Coronary artery (tissue), 2 donors: ENCODE measurements around the gene GSTA1.
"Not testable (repeated sequence)": the region's sequence is repeated elsewhere in the genome, so short reads cannot be mapped to it uniquely, and the experiment has no call there.

Experiments
- DNase-seq: peaks from one replicate; pipeline ENCODE4 v3.0.0-alpha.2; 2017; ENCODE audit warnings: low spot score
- H3K27ac ChIP-seq, 2 donors: fragments of 200-600 bp; sonication (generic); one replicate each; pipeline ENCODE4 v1.5.1; 2016 to 2019
- H3K4me3 ChIP-seq: fragments of 200-600 bp; sonication (generic); 2 replicates; pipeline ENCODE4 v1.5.1; 2016; ENCODE audit warnings: mild to moderate bottlenecking, moderate library complexity
- TF ChIP-seq, protein P1 (sequence below): fragments of 200-600 bp; sonication (generic); IDR thresholded peaks from one replicate; pipeline ENCODE4 v1.5.1; 2019; ENCODE audit warnings: antibody characterized with exemption

Gene GSTA1

DNA sequence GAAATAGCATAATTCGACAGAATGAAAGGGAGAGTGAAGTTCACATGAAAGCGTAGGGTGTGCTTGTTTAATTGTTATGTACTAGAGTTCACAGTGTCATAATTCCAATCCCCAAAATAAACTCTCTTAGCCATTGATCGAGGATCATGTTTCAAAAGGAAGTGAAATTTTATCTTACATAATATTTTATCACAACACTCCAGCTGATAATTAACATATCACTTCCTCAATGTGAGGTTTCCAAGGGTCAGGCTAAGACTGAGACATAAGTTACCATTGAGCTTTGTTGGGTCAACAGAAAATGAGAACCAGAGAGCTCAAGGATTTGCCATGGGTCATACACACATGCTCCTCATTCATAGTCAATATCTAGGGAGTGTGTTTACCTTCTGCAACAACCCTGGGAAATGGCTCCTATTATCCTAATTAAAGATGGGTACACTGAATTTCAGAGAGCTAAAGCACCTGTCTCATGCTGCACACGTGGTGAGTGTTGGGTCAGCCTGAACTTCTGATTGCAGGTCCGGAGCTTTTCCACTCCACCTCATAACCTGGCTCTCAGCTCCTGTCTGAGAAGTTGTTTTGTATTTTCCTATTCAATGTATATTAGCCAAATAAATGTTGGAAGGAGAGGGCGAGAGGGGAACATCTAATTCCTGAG, 43.4 kb downstream of the GSTA1 start:
- no peak for DNase-seq
- TF ChIP-seq, protein P1, sequence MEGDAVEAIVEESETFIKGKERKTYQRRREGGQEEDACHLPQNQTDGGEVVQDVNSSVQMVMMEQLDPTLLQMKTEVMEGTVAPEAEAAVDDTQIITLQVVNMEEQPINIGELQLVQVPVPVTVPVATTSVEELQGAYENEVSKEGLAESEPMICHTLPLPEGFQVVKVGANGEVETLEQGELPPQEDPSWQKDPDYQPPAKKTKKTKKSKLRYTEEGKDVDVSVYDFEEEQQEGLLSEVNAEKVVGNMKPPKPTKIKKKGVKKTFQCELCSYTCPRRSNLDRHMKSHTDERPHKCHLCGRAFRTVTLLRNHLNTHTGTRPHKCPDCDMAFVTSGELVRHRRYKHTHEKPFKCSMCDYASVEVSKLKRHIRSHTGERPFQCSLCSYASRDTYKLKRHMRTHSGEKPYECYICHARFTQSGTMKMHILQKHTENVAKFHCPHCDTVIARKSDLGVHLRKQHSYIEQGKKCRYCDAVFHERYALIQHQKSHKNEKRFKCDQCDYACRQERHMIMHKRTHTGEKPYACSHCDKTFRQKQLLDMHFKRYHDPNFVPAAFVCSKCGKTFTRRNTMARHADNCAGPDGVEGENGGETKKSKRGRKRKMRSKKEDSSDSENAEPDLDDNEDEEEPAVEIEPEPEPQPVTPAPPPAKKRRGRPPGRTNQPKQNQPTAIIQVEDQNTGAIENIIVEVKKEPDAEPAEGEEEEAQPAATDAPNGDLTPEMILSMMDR, result no peak
- no peak overlapping the region for H3K4me3 ChIP-seq
- no peak overlapping the region for H3K27ac ChIP-seq

DNA sequence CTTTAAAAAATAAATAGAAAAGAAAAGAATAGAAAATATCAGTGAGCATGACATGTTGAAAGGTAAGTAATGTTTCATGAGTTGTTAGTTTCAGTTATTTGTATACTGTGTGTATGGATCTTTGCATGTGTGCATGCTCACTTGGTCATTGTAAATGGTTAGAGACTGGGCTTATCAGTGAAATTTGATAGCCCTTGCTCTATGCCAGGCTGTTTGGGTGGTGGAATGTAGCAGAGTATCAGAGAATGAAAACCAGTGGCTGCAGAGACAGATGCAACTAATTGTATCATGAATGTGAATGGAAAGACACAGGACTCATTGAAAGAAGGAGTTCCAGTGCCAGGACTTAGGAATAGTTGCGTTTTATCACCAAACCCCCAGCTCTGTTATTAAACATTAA, 44.5 kb downstream of the GSTA1 start:
- TF ChIP-seq, protein P1, result no peak
- no peak overlapping the region for H3K4me3 ChIP-seq
- no peak overlapping the region for H3K27ac ChIP-seq

DNA sequence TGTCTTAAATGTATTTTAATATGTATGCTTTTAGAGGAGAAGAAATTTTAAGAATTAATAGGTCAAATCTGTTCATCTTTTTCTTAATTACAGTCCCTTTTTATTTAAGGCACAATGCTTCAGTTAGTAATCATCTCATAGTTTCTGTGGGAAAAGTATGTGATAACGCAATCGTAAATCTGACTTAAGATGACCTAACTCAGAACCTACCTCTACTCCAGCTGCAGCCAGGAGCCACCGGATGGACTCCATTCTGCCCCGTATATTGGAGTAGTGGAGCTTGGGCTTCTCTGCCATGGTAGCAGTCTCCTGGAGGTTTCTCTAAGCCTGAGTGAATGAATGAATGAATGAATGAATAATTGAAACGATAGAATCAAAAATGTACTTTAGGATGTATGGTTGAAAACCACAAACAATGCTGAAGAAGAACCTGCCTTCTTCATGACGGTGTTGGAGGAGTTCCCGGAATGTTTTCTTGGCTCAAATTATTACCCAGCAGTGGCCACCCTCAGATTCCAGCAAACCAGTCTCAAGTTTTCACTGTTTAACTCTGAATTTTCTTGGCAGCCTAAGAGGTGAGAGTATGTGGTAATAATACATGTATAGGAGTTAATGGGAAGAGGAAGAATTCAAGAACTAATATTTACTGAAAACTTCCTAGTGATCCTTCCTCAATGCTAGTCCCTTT, 45.8 kb downstream of the GSTA1 start:
- H3K4me3 ChIP-seq, DNase-seq, H3K27ac ChIP-seq: not testable (repeated sequence)

More for the DNA sequence above, 44.5 kb downstream of the GSTA1 start:
- no peak for DNase-seq

DNA sequence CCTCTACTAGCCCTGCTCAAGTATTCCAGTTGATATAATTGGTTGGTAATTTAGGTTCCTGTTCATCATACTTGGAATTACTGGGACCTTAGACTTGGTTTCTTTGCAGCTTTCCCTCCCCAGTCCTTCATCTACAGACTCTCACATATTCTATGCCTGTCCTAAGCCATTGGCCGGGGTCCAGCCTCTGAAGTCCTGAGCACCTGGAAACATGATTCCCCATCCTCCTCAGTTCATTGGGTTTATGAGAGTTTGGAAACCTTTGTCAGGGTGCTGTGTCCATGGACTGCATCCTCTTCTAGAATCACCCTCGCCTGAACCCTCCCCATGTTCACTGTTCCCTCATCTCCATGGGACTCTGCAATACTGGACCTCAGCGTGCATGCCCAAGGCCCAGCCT, 49.2 kb downstream of the GSTA1 start:
- DNase-seq, result no peak
- H3K27ac ChIP-seq, result no peak overlapping the region
- H3K4me3 ChIP-seq, result no peak overlapping the region
- TF ChIP-seq, protein P1, result no peak

DNA sequence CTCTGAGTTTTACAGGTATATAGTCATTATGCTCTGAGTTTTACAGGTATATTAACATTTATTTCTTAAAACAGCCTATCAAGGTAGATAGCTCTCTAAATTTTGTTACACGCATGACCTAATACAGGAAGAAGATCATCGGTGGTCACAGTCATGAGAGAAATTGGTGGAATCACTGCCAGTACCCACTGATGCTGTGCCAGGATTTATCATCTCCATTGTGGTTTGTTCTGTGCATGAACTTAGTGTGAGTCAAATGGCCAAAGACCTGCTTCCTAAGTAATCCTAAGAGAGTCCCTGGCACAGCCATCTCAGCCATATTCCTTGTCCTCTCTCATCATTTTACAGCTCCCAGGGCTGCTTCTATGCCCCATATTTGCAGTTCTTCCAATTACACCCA, 50.5 kb downstream of the GSTA1 start:
- not testable (repeated sequence) for H3K4me3 ChIP-seq, DNase-seq, H3K27ac ChIP-seq

DNA sequence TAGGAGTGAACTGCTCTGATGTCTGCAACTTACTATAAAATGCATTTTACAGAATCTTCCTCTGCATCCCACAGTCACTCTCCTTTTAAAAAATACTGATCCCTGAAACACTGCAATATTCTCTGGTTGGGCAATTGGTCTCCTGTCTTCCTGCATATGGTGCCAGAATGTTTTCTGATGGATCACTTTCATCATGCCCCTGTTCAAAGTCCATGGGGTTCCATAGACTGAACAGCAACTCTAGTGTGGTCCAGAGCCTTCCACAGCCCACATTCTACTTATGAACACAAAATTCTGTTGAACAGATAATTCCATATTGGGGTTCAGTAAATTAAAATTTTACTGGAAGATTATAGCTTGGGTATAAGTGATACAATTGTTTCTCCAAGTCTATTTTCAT, 51.3 kb downstream of the GSTA1 start:
- no peak for DNase-seq
- Histone ChIP-seq H3K27ac (no peak overlapping the region), H3K4me3 (no peak overlapping the region)
- TF ChIP-seq, protein P1, result no peak

DNA sequence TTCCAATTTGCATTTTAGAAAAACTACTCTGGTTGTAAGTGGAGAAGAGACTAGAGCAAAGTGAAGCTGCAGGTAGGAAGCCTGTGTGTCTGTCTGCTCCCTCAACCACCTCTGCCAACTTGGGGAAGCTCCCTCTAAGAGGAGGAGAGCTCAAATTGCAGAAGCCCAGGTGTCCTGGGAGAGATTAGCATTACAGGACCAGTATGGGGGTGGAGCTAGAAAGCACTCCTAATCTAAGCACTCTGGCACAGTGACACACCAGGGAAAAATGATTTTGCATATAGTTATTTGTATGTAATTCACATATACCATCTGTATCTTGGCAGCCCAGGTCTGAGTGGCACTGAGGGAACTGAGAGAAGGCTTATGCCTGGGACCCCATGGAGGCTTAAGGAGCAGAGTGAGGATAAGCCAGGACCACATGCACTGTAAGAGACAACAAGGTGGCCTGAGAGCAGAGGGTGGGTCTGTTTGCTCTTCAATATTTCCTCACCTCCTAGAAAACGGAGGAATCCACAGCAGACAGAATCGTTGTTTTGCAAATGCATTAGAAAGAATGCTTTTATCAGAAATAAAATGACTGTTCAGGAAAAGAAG, 54.0 kb downstream of the GSTA1 start:
- no peak for DNase-seq
- Histone ChIP-seq H3K4me3 (no peak overlapping the region), H3K27ac (no peak overlapping the region)
- TF ChIP-seq, protein P1, result no peak

DNA sequence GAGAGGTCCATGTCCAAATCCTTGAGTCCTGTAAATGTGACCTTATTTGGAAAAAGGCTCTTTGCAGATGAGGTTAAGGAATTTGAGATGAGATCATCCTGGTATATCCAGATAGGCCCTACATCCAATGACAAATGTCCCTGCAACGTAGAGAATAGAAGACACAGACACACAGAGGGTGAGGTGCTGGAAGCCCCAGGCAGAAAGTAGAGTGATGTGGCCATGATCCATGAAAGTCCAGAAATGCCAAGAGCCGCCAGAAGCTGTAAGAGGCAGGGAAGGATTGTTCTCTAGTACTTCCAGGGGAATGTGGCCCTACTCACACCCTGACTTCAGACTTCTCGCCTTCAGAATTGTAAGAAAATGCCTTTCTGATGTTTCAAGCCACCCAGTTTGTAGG, 56.3 kb downstream of the GSTA1 start:
- H3K27ac ChIP-seq, result peak overlapping the region; percentile 44 to 64
- H3K4me3 ChIP-seq, DNase-seq: not testable (repeated sequence)
